Testis (tissue), 2 donors: Measurements from ENCODE around the gene CPM.

Experiments used
- CTCF ChIP-seq, 3 experiments: fragments of 450-650 bp in 2 of 3; fragments of 200-600 bp in 1 of 3; sonication (generic) in 1 of 3; IDR thresholded peaks; one replicate each; pipeline ENCODE4 v1.5.1; 2016 to 2019; ENCODE audit warnings: antibody characterized with exemption in 3 of 3, mild to moderate bottlenecking in 2 of 3, moderate library complexity in 1 of 3
- POLR2A ChIP-seq: fragments of 450-650 bp; IDR thresholded peaks from one replicate; pipeline ENCODE4 v1.6.1; 2017; ENCODE audit warnings: antibody characterized with exemption, mild to moderate bottlenecking, moderate library complexity

- TF ChIP-seq CTCF (IDR thresholded peaks at IDR 0.05) (no peak), POLR2A (no peak)
Observed at GRCh38 chr12:68930178-68930577, 2.8 kb downstream of the CPM start.
